Measurements from ENCODE around the gene UBE2C.

- TF ChIP-seq CTCF (IDR thresholded peaks at IDR 0.05) (no peak), POLR2AphosphoS5 (IDR thresholded peaks at IDR 0.05; ENCODE audit: insufficient read depth in 1 of 2, low read depth in 1 of 2) (no peak)
Measured at GRCh38 chr20:45826381-45827019, 14.1 kb downstream of the UBE2C start.

Measured in vagina (tissue), 2 donors.